Pancreas (tissue), 10 donors: ENCODE data around the gene MAP2. TPM values are rescaled to one million over a fixed set of nuclear protein-coding genes. Genes with fewer than 3 reads are reported as not detected.
A peak's percentile ranks its signal among the peaks of the same experiment; 100 is the strongest.

Source experiments
- ATAC-seq, 4 donors: fragments of 200-7000 bp; cut with Tn5 transposase; one replicate each; pipeline versions ENCODE4 v1.8.0 to v1.9.1; 2020; ENCODE audit warnings: mild to moderate bottlenecking in 4 of 4, moderate library complexity in 4 of 4
- DNase-seq, 6 donors: peaks; one replicate each; pipeline ENCODE4 v3.0.0-alpha.2; 2020
- FAIRE-seq: peaks from 2 replicates; lab custom pipeline; 2012; peaks lifted over from hg19 to GRCh38; lab: Jason Lieb, UNC
- H3K27ac ChIP-seq, 4 donors: fragments of 200-600 bp; sonication (generic); 1 replicate in 3 of 4; 2 replicates in 1 of 4; pipeline versions ENCODE4 v1.5.0 to v1.8.0; 2020
- H3K27me3 ChIP-seq, 4 donors: fragments of 200-600 bp; one replicate each; pipeline ENCODE4 v1.8.0; 2021
- H3K36me3 ChIP-seq, 3 donors: fragments of 200-600 bp; sonication (generic) in 1 of 3; one replicate each; pipeline versions ENCODE4 v1.5.0 to v1.8.0; 2020 to 2021
- H3K4me1 ChIP-seq, 3 donors: fragments of 200-600 bp; one replicate each; pipeline ENCODE4 v1.8.0; 2021
- H3K4me3 ChIP-seq, 4 donors: fragments of 200-600 bp; sonication (generic) in 2 of 4; one replicate each; pipeline versions ENCODE4 v1.5.0 to v1.8.0; 2020 to 2021
- H3K9me3 ChIP-seq, 4 donors: fragments of 200-600 bp; one replicate each; pipeline ENCODE4 v1.8.0; 2021
- WGBS, 2 donors: extraction: QIAGEN DNeasy Blood & Tissue Kit; methylation state at CpG; one replicate each; pipeline ENCODE4 v1.1.7; 2013; 5-methylcytosine and 5-hydroxymethylcytosine counted together
- intact Hi-C, 3 donors: fragments of 100-400 bp; cut with DNase I; formaldehyde crosslinking; loops; one replicate each; pipeline versions ENCODE4 v1.11.1 to v1.14.2; 2022
- polyA plus RNA-seq, 2 donors: library from polyadenylated mRNA; stranded (reverse); fragments of 200-250 nt; gene quantifications; one replicate each; pipeline ENCODE4 v1.2.3, GENCODE V29; 2013
- total RNA-seq, 6 donors: library from RNA; stranded (reverse); fragmentation: NEBNext Ultra II Directional in 4 of 6; extraction: Animal tissue kit (Norgen Biotek cat#: 25700) in 4 of 6; gene quantifications; one replicate each; pipeline versions ENCODE4 v1.2.1 to v1.2.4, GENCODE V29; 2021 to 2023
- TF ChIP-seq, protein P1 (sequence below), 4 donors: fragments of 200-600 bp; sonication (generic) in 3 of 4; IDR thresholded peaks; one replicate each; pipeline versions ENCODE4 v1.5.0 to v1.8.0; 2021; ENCODE audit warnings: antibody characterized with exemption in 4 of 4
- donor health status: healthy with polysubstance abuse.
- donor health status: DM: no; HTN: no; CAD: no; lungs with moderate emphysema.
- donor health status: DM: no; HTN: no; CAD: no.
- donor health status: control.
- donor health status: control.
- donor health status: Bipolar disorder and iron deficiency.
- donor health status: DM: yes; HTN: yes; CAD: no.
- donor health status: DM: no; HTN: no; CAD: no.
- donor health status: DM: no; HTN: no; CAD: no.
- donor health status: DM: yes; HTN: yes; CAD: no.

MAP2 gene
- total and polyA plus RNA-seq, 8 donors, result 6.9 to 23.9 (median 11.2) TPM

DNA sequence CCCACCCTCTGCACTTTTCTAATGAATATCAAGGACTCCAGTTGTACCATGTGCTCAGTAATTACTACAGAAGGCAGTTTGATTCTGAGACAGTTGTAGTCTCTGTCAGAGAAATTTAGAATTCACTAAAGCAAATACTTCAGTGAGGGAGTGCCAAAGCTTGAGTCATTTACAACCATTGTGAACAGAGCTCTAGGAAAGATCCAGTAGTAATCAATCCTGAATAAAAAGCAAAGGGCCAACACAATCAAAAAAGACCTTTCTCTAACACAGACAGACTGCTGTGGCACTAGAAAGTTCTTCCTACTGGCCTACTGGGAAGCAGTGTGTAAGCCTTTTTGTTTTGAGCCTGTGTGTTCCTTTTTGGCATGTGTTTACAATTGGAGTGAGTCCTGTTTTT, 212.2 kb downstream of the MAP2 start:
- FAIRE-seq (no peak), DNase-seq (no peak), ATAC-seq (peak in 3 of 4 donors; percentile 42 to 60 (median 51))
- H3K9me3 ChIP-seq, result no peaks in the 10 kb centered on the region
- no peaks in the 10 kb centered on the region for H3K27me3 ChIP-seq
- H3K36me3 ChIP-seq, result no peaks in the 10 kb centered on the region
- TF ChIP-seq, protein P1, sequence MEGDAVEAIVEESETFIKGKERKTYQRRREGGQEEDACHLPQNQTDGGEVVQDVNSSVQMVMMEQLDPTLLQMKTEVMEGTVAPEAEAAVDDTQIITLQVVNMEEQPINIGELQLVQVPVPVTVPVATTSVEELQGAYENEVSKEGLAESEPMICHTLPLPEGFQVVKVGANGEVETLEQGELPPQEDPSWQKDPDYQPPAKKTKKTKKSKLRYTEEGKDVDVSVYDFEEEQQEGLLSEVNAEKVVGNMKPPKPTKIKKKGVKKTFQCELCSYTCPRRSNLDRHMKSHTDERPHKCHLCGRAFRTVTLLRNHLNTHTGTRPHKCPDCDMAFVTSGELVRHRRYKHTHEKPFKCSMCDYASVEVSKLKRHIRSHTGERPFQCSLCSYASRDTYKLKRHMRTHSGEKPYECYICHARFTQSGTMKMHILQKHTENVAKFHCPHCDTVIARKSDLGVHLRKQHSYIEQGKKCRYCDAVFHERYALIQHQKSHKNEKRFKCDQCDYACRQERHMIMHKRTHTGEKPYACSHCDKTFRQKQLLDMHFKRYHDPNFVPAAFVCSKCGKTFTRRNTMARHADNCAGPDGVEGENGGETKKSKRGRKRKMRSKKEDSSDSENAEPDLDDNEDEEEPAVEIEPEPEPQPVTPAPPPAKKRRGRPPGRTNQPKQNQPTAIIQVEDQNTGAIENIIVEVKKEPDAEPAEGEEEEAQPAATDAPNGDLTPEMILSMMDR (IDR thresholded peaks at IDR 0.05), result no peak
- H3K4me1 ChIP-seq, result no peaks in the 10 kb centered on the region
- intact Hi-C loops, result no loop called here
- no peak overlapping the region for H3K27ac ChIP-seq
- no peak overlapping the region for H3K4me3 ChIP-seq

DNA sequence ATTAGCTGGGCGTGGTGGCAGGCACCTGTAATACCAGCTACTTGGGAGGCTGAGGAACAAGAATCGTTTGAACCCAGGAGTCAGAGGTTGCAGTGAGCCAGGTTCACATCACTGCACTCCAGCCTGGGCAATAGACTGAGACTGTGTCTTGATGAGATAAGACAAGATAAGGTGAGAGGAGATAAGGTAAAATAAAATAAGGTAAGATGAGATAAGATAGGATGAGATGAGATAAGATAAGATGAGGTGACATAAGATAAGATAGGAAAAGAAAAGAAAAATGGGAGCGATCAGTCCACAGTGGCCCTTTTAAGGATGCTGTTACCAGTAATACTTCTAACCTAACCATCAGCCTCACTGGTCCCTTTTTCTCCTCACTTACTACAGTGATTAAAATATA, 213.4 kb downstream of the MAP2 start:
- no peaks in the 10 kb centered on the region for H3K9me3 ChIP-seq
- 73 to 78% methylated on average over 3 of the region's 3 CpGs for WGBS, 2 donors
- H3K36me3 ChIP-seq, result no peaks in the 10 kb centered on the region
- H3K4me1 ChIP-seq, result no peaks in the 10 kb centered on the region
- intact Hi-C loops, result no loop called here
- H3K27ac ChIP-seq, result no peak overlapping the region
- FAIRE-seq (no peak), ATAC-seq (no peak), DNase-seq (no peak)
- TF ChIP-seq, protein P1 (IDR thresholded peaks at IDR 0.05), result no peak
- no peaks in the 10 kb centered on the region for H3K27me3 ChIP-seq
- no peak overlapping the region for H3K4me3 ChIP-seq

DNA sequence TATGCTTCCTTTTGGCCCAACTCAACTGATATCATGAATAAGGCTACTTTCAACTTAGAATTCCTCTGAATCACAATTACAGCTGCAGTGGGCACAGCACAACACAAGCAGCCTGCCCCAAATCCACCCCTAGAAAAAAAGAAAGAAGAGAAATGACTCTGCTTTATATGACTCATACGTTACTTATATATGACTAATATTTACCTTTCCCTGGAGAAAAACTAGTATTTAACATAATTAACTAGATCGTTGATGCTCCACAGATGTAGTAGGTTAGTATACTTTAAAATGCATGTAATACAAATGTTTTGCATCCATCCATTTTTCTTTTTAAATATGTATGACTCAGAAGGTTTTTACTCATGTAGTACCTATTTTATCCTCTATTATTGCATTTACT, 214.5 kb downstream of the MAP2 start:
- Histone ChIP-seq H3K4me1 (no peaks in the 10 kb centered on the region), H3K36me3 (no peaks in the 10 kb centered on the region), H3K27me3 (no peaks in the 10 kb centered on the region), H3K27ac (no peak overlapping the region), H3K9me3 (no peaks in the 10 kb centered on the region), H3K4me3 (no peak overlapping the region)
- intact Hi-C loops, result no loop called here
- 88 to 92% methylated on average over 2 of the region's 2 CpGs for WGBS, 2 donors
- FAIRE-seq (no peak), ATAC-seq (no peak), DNase-seq (no peak)
- TF ChIP-seq, protein P1 (IDR thresholded peaks at IDR 0.05), result no peak

DNA sequence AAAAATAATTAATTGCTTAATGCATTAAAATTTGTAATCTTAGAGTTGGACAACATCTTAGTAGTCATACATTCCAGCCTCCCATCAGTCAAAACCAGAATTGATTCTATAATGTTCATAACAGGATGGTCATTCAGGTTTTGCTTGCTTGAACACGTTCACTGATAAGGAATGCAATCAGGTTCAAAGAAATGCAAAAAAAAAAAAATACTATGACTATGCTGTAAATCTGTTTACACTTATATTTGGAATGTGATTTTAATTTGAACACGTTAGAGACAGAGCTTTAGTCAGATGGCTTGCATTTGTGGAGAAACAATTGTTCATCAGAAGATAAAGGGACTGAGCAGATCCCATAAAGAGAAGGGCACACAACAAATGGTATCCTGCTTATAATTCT, 216.5 kb downstream of the MAP2 start:
- FAIRE-seq (no peak), DNase-seq (no peak), ATAC-seq (no peak)
- Histone ChIP-seq H3K36me3 (no peaks in the 10 kb centered on the region), H3K27ac (no peak overlapping the region), H3K4me3 (no peak overlapping the region), H3K4me1 (peaks cover 0 to 8% (median 5%) of the 10 kb centered on the region in 3 donors), H3K27me3 (no peaks in the 10 kb centered on the region), H3K9me3 (no peaks in the 10 kb centered on the region)
- intact Hi-C loops, result no loop called here
- WGBS, 2 donors, result 18 to 21% methylated on average over 2 of the region's 2 CpGs
- TF ChIP-seq, protein P1 (IDR thresholded peaks at IDR 0.05), result no peak

DNA sequence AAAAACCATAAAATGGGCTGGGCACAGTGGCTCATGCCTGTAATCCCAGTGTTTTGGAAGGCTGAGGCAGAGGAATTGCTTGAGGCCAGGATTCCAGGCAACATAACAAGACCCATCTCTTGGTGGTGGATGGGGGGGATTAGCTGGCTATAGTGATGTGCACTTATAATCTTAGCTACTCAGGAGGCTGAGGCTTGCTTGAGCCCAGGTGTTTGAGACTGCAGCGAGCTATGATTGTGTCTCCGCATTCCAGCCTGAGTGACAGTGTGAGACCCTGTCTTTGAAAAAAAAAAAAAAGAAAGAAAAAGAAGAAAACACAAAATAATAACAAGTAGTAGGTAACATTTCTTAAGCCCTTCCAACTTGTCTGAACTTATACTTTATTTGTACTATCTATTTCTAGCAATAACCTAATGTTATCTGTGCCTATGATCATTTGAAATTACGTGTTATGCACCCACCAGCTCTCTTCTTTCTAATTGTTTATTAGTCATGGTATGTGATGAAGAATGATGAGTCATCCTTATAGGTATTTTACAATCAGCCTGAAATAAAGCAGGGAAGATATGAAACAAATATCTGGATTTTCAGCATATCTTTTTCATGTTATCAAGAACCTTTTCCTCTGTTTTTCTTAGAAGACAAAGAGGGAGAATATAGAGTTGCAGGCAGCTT, 218.4 kb downstream of the MAP2 start:
- H3K4me1 ChIP-seq, result peaks cover 0 to 9% (median 8%) of the 10 kb centered on the region in 3 donors
- ATAC-seq (no peak), FAIRE-seq (no peak), DNase-seq (no peak)
- H3K9me3 ChIP-seq, result no peaks in the 10 kb centered on the region
- WGBS, 2 donors, result 94 to 98% methylated on average over 3 of the region's 3 CpGs
- H3K36me3 ChIP-seq, result no peaks in the 10 kb centered on the region
- H3K27ac ChIP-seq, result no peak overlapping the region
- H3K4me3 ChIP-seq, result no peak overlapping the region
- H3K27me3 ChIP-seq, result no peaks in the 10 kb centered on the region
- intact Hi-C loops, result no loop called here
- TF ChIP-seq, protein P1 (IDR thresholded peaks at IDR 0.05), result no peak
